ENCODE data around the gene URAD. TPM values are rescaled to one million over a fixed set of nuclear protein-coding genes. Genes with fewer than 3 reads are reported as not detected.
A peak's percentile ranks its signal among the peaks of the same experiment; 100 is the strongest.

The URAD gene
- total RNA-seq, 6 donors from 2014 or later, result 0.27 TPM; not detected in 5

GRCh38 chr13:27953676-27954405 lies 34.7 kb downstream of the URAD start:
- Histone ChIP-seq H3K4me3 (peak overlapping the region; percentile 13 to 46 (median 34)), H3K9me3 (no peaks in the 10 kb centered on the region), H3K4me1 (peaks cover 8 to 23% (median 18%) of the 10 kb centered on the region in 4 donors), H3K36me3 (no peaks in the 10 kb centered on the region), H3K27me3 (peaks cover 0 to 55% (median 27%) of the 10 kb centered on the region in 4 donors), H3K27ac (no peak overlapping the region)
- ATAC-seq (ENCODE audit: low FRiP score in 2 of 2) (peak; percentile 86 to 98), DNase-seq (peak; percentile 70 to 96)
- WGBS, 2 donors, result 0 to 5% methylated on average over 29 to 30 of the region's 71 CpGs
- TF ChIP-seq POLR2AphosphoS5 (IDR thresholded peaks at IDR 0.05) (no peak), CTCF (IDR thresholded peaks at IDR 0.05) (peak; percentile 67 to 94 (median 82))

GRCh38 chr13:27952876-27953675 lies 35.4 kb downstream of the URAD start:
- Histone ChIP-seq H3K27ac (no peak overlapping the region), H3K27me3 (peaks cover 0 to 50% (median 23%) of the 10 kb centered on the region in 4 donors), H3K4me1 (peaks cover 8 to 23% (median 18%) of the 10 kb centered on the region in 4 donors), H3K9me3 (no peaks in the 10 kb centered on the region), H3K36me3 (no peaks in the 10 kb centered on the region), H3K4me3 (peak overlapping the region in 3 of 4 donors; percentile 30 to 46 (median 38))
- no peak for DNase-seq
- ATAC-seq (ENCODE audit: low FRiP score in 2 of 2), result peak in 1 of 2 donors; percentile 47
- WGBS, 2 donors, result 10 to 14% methylated on average over 30 of the region's 30 CpGs
- TF ChIP-seq EP300 (IDR thresholded peaks at IDR 0.05) (no peak), CTCF (IDR thresholded peaks at IDR 0.05) (no peak), POLR2AphosphoS5 (IDR thresholded peaks at IDR 0.05) (no peak), POLR2A (IDR thresholded peaks at IDR 0.05) (no peak)

GRCh38 chr13:27942972-27943371 lies 45.5 kb downstream of the URAD start:
- ATAC-seq (ENCODE audit: low FRiP score in 2 of 2), result no peak
- TF ChIP-seq POLR2A (IDR thresholded peaks at IDR 0.05) (no peak), POLR2AphosphoS5 (IDR thresholded peaks at IDR 0.05) (no peak), EP300 (IDR thresholded peaks at IDR 0.05) (no peak), CTCF (IDR thresholded peaks at IDR 0.05) (no peak)
- no peak for DNase-seq

GRCh38 chr13:27933580-27934328 lies 54.7 kb downstream of the URAD start:
- no peak for ATAC-seq (ENCODE audit: low FRiP score in 2 of 2)
- H3K4me3 ChIP-seq, result no peak overlapping the region
- WGBS, 2 donors, result 65 to 86% methylated on average over 2 of the region's 2 CpGs

More at GRCh38 chr13:27942972-27943371, 45.5 kb downstream of the URAD start:
- Histone ChIP-seq H3K27ac (no peak overlapping the region), H3K27me3 (no peaks in the 10 kb centered on the region), H3K4me1 (no peaks in the 10 kb centered on the region), H3K36me3 (no peaks in the 10 kb centered on the region), H3K4me3 (no peak overlapping the region), H3K9me3 (peaks cover 0 to 17% (median 13%) of the 10 kb centered on the region in 4 donors)
- WGBS, 2 donors, result 73 to 85% methylated on average over 1 of the region's 1 CpG

More at GRCh38 chr13:27933580-27934328, 54.7 kb downstream of the URAD start:
- H3K9me3 ChIP-seq, result no peaks in the 10 kb centered on the region
- no peak overlapping the region for H3K27ac ChIP-seq
- peaks cover 0 to under 1% (median 0%) of the 10 kb centered on the region in 4 donors for H3K4me1 ChIP-seq
- H3K36me3 ChIP-seq, result no peaks in the 10 kb centered on the region
- TF ChIP-seq POLR2AphosphoS5 (IDR thresholded peaks at IDR 0.05), result no peak
- TF ChIP-seq POLR2A (IDR thresholded peaks at IDR 0.05), result no peak
- no peak for TF ChIP-seq EP300 (IDR thresholded peaks at IDR 0.05)
- no peak for DNase-seq
- H3K27me3 ChIP-seq, result peaks cover 0 to 15% (median 8%) of the 10 kb centered on the region in 4 donors

Measured in upper lobe of left lung (tissue), 6 donors.